Sigmoid colon (tissue), 4 donors: Measurements from ENCODE around the gene THNSL1.

ENCODE experiments used
- CTCF ChIP-seq, 4 experiments: fragments of 450-650 bp in 3 of 4; fragments of 200-600 bp in 1 of 4; IDR thresholded peaks; one replicate each; pipeline ENCODE4 v1.5.1; 2016 to 2019; ENCODE audit warnings: antibody characterized with exemption in 4 of 4, mild to moderate bottlenecking in 3 of 4, moderate library complexity in 2 of 4
- EP300 ChIP-seq, 4 donors: sonication (generic); formaldehyde crosslinking; IDR thresholded peaks; one replicate each; pipeline ENCODE4 v1.6.1; 2017; ENCODE audit warnings: antibody characterized with exemption in 4 of 4
- POLR2A ChIP-seq, 2 donors: fragments of 450-650 bp; IDR thresholded peaks; one replicate each; pipeline ENCODE4 v1.6.1; 2016; ENCODE audit warnings: antibody characterized with exemption in 2 of 2, mild to moderate bottlenecking in 2 of 2, moderate library complexity in 2 of 2
- POLR2AphosphoS5 ChIP-seq, 4 donors: sonication (generic); formaldehyde crosslinking; IDR thresholded peaks; one replicate each; pipeline ENCODE4 v1.6.1; 2017; ENCODE audit warnings: antibody characterized with exemption in 4 of 4

GRCh38 chr10:24971374-24971773 lies 45.0 kb upstream of the THNSL1 start:
- TF ChIP-seq POLR2AphosphoS5 (IDR thresholded peaks at IDR 0.05) (peak in 1 of 4 donors; percentile 8), CTCF (IDR thresholded peaks at IDR 0.05) (no peak), POLR2A (IDR thresholded peaks at IDR 0.05) (no peak), EP300 (IDR thresholded peaks at IDR 0.05) (no peak)
